ENCODE measurements around the gene HYI. TPM values are rescaled to one million over a fixed set of nuclear protein-coding genes. Genes with fewer than 3 reads are reported as not detected.
A peak's percentile ranks its signal among the peaks of the same experiment; 100 is the strongest.

HYI gene
- total and polyA plus RNA-seq, 2 donors (not counting 1 experiment from before 2014, with no cell fraction given) = 26.3 to 36.5 TPM

GRCh38 chr1:43437031-43437973 is 16.4 kb downstream of the HYI start:
- Histone ChIP-seq H3K4me2 (ENCODE audit: extremely low read depth, insufficient read depth, low read length) (no peak overlapping the region), H3K36me3 (ENCODE audit: control insufficient read depth, insufficient read depth, low read length) (peaks cover 30% of the 10 kb centered on the region), H3K79me2 (ENCODE audit: control insufficient read depth, insufficient read depth, low read length) (no peaks in the 10 kb centered on the region), H3K27me3 (ENCODE audit: control insufficient read depth, insufficient read depth, low read length) (no peaks in the 10 kb centered on the region), H3K4me3 (replicated peaks in 1 of 4; ENCODE audit: control extremely low read depth in 1 of 4, insufficient read depth in 1 of 4, low read depth in 3 of 4, low read length in 4 of 4) (no peak overlapping the region), H4K20me1 (ENCODE audit: control insufficient read depth, extremely low read depth, insufficient read depth, low read length) (no peaks in the 10 kb centered on the region), H3K4me1 (ENCODE audit: control insufficient read depth, extremely low read depth, insufficient read depth, low read length) (peaks cover 11% of the 10 kb centered on the region), H3K27ac (ENCODE audit: insufficient read depth, low read length) (no peak overlapping the region), H3K9ac (ENCODE audit: insufficient read depth, low read length) (no peak overlapping the region), H3K9me3 (ENCODE audit: control insufficient read depth, insufficient read depth, low read depth, low read length) (no peaks in the 10 kb centered on the region), H2AFZ (ENCODE audit: low read length) (no peak overlapping the region)
- TF ChIP-seq EZH2 (IDR thresholded peaks at IDR 0.05; ENCODE audit: low read length, missing control alignments) = no peak
- TF ChIP-seq, protein P1, sequence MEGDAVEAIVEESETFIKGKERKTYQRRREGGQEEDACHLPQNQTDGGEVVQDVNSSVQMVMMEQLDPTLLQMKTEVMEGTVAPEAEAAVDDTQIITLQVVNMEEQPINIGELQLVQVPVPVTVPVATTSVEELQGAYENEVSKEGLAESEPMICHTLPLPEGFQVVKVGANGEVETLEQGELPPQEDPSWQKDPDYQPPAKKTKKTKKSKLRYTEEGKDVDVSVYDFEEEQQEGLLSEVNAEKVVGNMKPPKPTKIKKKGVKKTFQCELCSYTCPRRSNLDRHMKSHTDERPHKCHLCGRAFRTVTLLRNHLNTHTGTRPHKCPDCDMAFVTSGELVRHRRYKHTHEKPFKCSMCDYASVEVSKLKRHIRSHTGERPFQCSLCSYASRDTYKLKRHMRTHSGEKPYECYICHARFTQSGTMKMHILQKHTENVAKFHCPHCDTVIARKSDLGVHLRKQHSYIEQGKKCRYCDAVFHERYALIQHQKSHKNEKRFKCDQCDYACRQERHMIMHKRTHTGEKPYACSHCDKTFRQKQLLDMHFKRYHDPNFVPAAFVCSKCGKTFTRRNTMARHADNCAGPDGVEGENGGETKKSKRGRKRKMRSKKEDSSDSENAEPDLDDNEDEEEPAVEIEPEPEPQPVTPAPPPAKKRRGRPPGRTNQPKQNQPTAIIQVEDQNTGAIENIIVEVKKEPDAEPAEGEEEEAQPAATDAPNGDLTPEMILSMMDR (conservative IDR thresholded peaks at IDR 0.05 in 1 of 2, IDR thresholded peaks at IDR 0.05 in 1 of 2; ENCODE audit: low read depth in 1 of 2, low read length in 2 of 2) = no peak
- no peak for DNase-seq (ENCODE audit: low read depth in 2 of 2)

- Histone ChIP-seq H3K4me1 (ENCODE audit: control insufficient read depth, extremely low read depth, insufficient read depth, low read length) (peaks cover 11% of the 10 kb centered on the region), H3K4me3 (replicated peaks in 1 of 4; ENCODE audit: control extremely low read depth in 1 of 4, insufficient read depth in 1 of 4, low read depth in 3 of 4, low read length in 4 of 4) (no peak overlapping the region), H3K36me3 (ENCODE audit: control insufficient read depth, insufficient read depth, low read length) (peaks cover 34% of the 10 kb centered on the region), H3K9me3 (ENCODE audit: control insufficient read depth, insufficient read depth, low read depth, low read length) (no peaks in the 10 kb centered on the region), H2AFZ (ENCODE audit: low read length) (no peak overlapping the region), H3K4me2 (ENCODE audit: extremely low read depth, insufficient read depth, low read length) (no peak overlapping the region), H3K27me3 (ENCODE audit: control insufficient read depth, insufficient read depth, low read length) (no peaks in the 10 kb centered on the region), H3K9ac (ENCODE audit: insufficient read depth, low read length) (no peak overlapping the region), H4K20me1 (ENCODE audit: control insufficient read depth, extremely low read depth, insufficient read depth, low read length) (no peaks in the 10 kb centered on the region), H3K27ac (ENCODE audit: insufficient read depth, low read length) (no peak overlapping the region), H3K79me2 (ENCODE audit: control insufficient read depth, insufficient read depth, low read length) (no peaks in the 10 kb centered on the region)
- TF ChIP-seq EZH2 (IDR thresholded peaks at IDR 0.05; ENCODE audit: low read length, missing control alignments) = no peak
- TF ChIP-seq, protein P1 (conservative IDR thresholded peaks at IDR 0.05 in 1 of 2, IDR thresholded peaks at IDR 0.05 in 1 of 2; ENCODE audit: low read depth in 1 of 2, low read length in 2 of 2) = no peak
- DNase-seq (ENCODE audit: low read depth in 2 of 2) = no peak
These were observed 17.4 kb downstream of the HYI start for GRCh38 chr1:43436371-43436770.

GRCh38 chr1:43435146-43436145 is 18.3 kb downstream of the HYI start:
- H3K4me3 ChIP-seq (replicated peaks in 1 of 4; ENCODE audit: control extremely low read depth in 1 of 4, insufficient read depth in 1 of 4, low read depth in 3 of 4, low read length in 4 of 4) = no peak overlapping the region
- H3K9ac ChIP-seq (ENCODE audit: insufficient read depth, low read length) = no peak overlapping the region
- no peak overlapping the region for H3K4me2 ChIP-seq (ENCODE audit: extremely low read depth, insufficient read depth, low read length)
- no peaks in the 10 kb centered on the region for H4K20me1 ChIP-seq (ENCODE audit: control insufficient read depth, extremely low read depth, insufficient read depth, low read length)
- H3K27ac ChIP-seq (ENCODE audit: insufficient read depth, low read length) = no peak overlapping the region
- H3K9me3 ChIP-seq (ENCODE audit: control insufficient read depth, insufficient read depth, low read depth, low read length) = no peaks in the 10 kb centered on the region
- H3K27me3 ChIP-seq (ENCODE audit: control insufficient read depth, insufficient read depth, low read length) = no peaks in the 10 kb centered on the region
- peaks cover 11% of the 10 kb centered on the region for H3K4me1 ChIP-seq (ENCODE audit: control insufficient read depth, extremely low read depth, insufficient read depth, low read length)
- peaks cover 41% of the 10 kb centered on the region for H3K36me3 ChIP-seq (ENCODE audit: control insufficient read depth, insufficient read depth, low read length)
- peak; percentile 38 to 63 for DNase-seq (ENCODE audit: low read depth in 2 of 2)
- H2AFZ ChIP-seq (ENCODE audit: low read length) = no peak overlapping the region
- no peaks in the 10 kb centered on the region for H3K79me2 ChIP-seq (ENCODE audit: control insufficient read depth, insufficient read depth, low read length)
- TF ChIP-seq, protein P1 (conservative IDR thresholded peaks at IDR 0.05 in 1 of 2, IDR thresholded peaks at IDR 0.05 in 1 of 2; ENCODE audit: low read depth in 1 of 2, low read length in 2 of 2) = no peak
- TF ChIP-seq EZH2 (IDR thresholded peaks at IDR 0.05; ENCODE audit: low read length, missing control alignments) = no peak
